Measurements from ENCODE around the gene SH2D6. TPM values are rescaled to one million over a fixed set of nuclear protein-coding genes. Genes with fewer than 3 reads are reported as not detected.

Gene SH2D6
- total RNA-seq, 1 experiment from 2014 or later: 2.3 TPM

- intact Hi-C loops (cut with micrococcal nuclease; ENCODE audit: unreplicated experiment): no loop called here
- Histone ChIP-seq H3K27ac (no peak overlapping the region), H2AFZ (no peak overlapping the region), H3K9me3 (ENCODE audit: insufficient read depth, low read depth) (no peaks in the 10 kb centered on the region), H3K4me3 (no peak overlapping the region), H3F3A (ENCODE audit: insufficient read depth, low read depth) (peaks cover 44% of the 10 kb centered on the region), H3K27me3 (ENCODE audit: insufficient read depth, low read depth) (no peaks in the 10 kb centered on the region), H3K36me3 (ENCODE audit: low read depth) (no peaks in the 10 kb centered on the region), H3K79me2 (ENCODE audit: low read depth) (peaks cover 31% of the 10 kb centered on the region), H3K4me1 (replicated peaks; ENCODE audit: insufficient read depth) (peaks cover 63% of the 10 kb centered on the region), H4K20me1 (ENCODE audit: insufficient read depth) (no peaks in the 10 kb centered on the region), H3K9me2 (ENCODE audit: insufficient read depth) (no peaks in the 10 kb centered on the region), H3K4me2 (no peak overlapping the region)
- TF ChIP-seq EZH2 (IDR thresholded peaks at IDR 0.05; ENCODE audit: low read depth): no peak
- TF ChIP-seq, protein P1, sequence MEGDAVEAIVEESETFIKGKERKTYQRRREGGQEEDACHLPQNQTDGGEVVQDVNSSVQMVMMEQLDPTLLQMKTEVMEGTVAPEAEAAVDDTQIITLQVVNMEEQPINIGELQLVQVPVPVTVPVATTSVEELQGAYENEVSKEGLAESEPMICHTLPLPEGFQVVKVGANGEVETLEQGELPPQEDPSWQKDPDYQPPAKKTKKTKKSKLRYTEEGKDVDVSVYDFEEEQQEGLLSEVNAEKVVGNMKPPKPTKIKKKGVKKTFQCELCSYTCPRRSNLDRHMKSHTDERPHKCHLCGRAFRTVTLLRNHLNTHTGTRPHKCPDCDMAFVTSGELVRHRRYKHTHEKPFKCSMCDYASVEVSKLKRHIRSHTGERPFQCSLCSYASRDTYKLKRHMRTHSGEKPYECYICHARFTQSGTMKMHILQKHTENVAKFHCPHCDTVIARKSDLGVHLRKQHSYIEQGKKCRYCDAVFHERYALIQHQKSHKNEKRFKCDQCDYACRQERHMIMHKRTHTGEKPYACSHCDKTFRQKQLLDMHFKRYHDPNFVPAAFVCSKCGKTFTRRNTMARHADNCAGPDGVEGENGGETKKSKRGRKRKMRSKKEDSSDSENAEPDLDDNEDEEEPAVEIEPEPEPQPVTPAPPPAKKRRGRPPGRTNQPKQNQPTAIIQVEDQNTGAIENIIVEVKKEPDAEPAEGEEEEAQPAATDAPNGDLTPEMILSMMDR (conservative IDR thresholded peaks at IDR 0.05): no peak
- DNase-seq: no peak
- POLR2A ChIA-PET (ENCODE audit: unreplicated experiment): no interaction called here
- no TSS peak for BruUV-seq (replicated peaks)
- CTCF ChIA-PET: no interaction called here
These were observed 2.4 kb upstream of the SH2D6 start for GRCh38 chr2:85415980-85416650.

- Histone ChIP-seq H3K9me3 (ENCODE audit: insufficient read depth, low read depth) (no peaks in the 10 kb centered on the region), H3K27me3 (ENCODE audit: insufficient read depth, low read depth) (no peaks in the 10 kb centered on the region), H3K4me3 (peak overlapping the region; percentile 67), H4K20me1 (ENCODE audit: insufficient read depth) (no peaks in the 10 kb centered on the region), H3K79me2 (ENCODE audit: low read depth) (0 out of 2 replicates have a peak, but pooled peaks cover 5% of the 10 kb centered on the region), H3F3A (ENCODE audit: insufficient read depth, low read depth) (peaks cover 44% of the 10 kb centered on the region), H3K4me1 (replicated peaks; ENCODE audit: insufficient read depth) (peaks cover 57% of the 10 kb centered on the region), H3K9me2 (ENCODE audit: insufficient read depth) (no peaks in the 10 kb centered on the region), H2AFZ (peak overlapping the region; percentile 87), H3K4me2 (peak overlapping the region; percentile 85), H3K27ac (peak overlapping the region; percentile 58), H3K36me3 (ENCODE audit: low read depth) (no peaks in the 10 kb centered on the region)
- no peak for DNase-seq
- no peak for TF ChIP-seq EZH2 (IDR thresholded peaks at IDR 0.05; ENCODE audit: low read depth)
- TF ChIP-seq, protein P1 (conservative IDR thresholded peaks at IDR 0.05): no peak
- ChIA-PET CTCF (interaction anchor here (0.6 to 1.4 kb wide), 2 partner anchors 133 to 1593 kb away, joined by 3 to 5 read pairs; no protein-coding TSS in a partner anchor), POLR2A (ENCODE audit: unreplicated experiment) (interaction anchor here (0.7 kb wide), 1 partner anchor 130 kb away, joined by 9 read pairs; no protein-coding TSS in a partner anchor)
- intact Hi-C loops (cut with micrococcal nuclease; ENCODE audit: unreplicated experiment): loop anchor here (2.0 kb wide), 1 partner anchor 184 kb away; the partner anchor contains the start of gene TMEM150A
- BruUV-seq (replicated peaks): TSS peak; percentile 53
These were observed 628 bp downstream of the SH2D6 start for GRCh38 chr2:85419009-85419675.

GRCh38 chr2:85420536-85421259, 2.2 kb downstream of the SH2D6 start:
- ChIA-PET CTCF (interaction anchor here (0.8 to 1.4 kb wide), 3 partner anchors 98 to 132 kb away, joined by 4 to 6 read pairs (median 5); no protein-coding TSS in a partner anchor), POLR2A (ENCODE audit: unreplicated experiment) (interaction anchor here (0.6 kb wide), 1 partner anchor 51 kb away, joined by 3 read pairs; no protein-coding TSS in a partner anchor)
- H3K4me1 ChIP-seq (replicated peaks; ENCODE audit: insufficient read depth): peaks cover 46% of the 10 kb centered on the region
- no peaks in the 10 kb centered on the region for H4K20me1 ChIP-seq (ENCODE audit: insufficient read depth)
- peak overlapping the region; percentile 65 for H3K27ac ChIP-seq
- no peaks in the 10 kb centered on the region for H3K36me3 ChIP-seq (ENCODE audit: low read depth)
- no peak for TF ChIP-seq EZH2 (IDR thresholded peaks at IDR 0.05; ENCODE audit: low read depth)
- TF ChIP-seq, protein P1 (conservative IDR thresholded peaks at IDR 0.05): peak; percentile 100
- 0 out of 2 replicates have a peak, but pooled peaks cover 5% of the 10 kb centered on the region for H3K79me2 ChIP-seq (ENCODE audit: low read depth)
- peak overlapping the region; percentile 59 for H3K4me2 ChIP-seq
- peaks cover 44% of the 10 kb centered on the region for H3F3A ChIP-seq (ENCODE audit: insufficient read depth, low read depth)
- peak; percentile 57 to 82 for DNase-seq
- H3K9me2 ChIP-seq (ENCODE audit: insufficient read depth): no peaks in the 10 kb centered on the region
- H3K4me3 ChIP-seq: no peak overlapping the region; the same call in 1 of the 2 replicates
- H2AFZ ChIP-seq: 0 out of 2 replicates have a peak overlapping the region, but pooled peaks have one; percentile 1
- no TSS peak for BruUV-seq (replicated peaks)
- intact Hi-C loops (cut with micrococcal nuclease; ENCODE audit: unreplicated experiment): loop anchor here (1.0 kb wide), 2 partner anchors 119 to 132 kb away; partner anchors contain the start of gene MAT2A
- H3K9me3 ChIP-seq (ENCODE audit: insufficient read depth, low read depth): no peaks in the 10 kb centered on the region
- no peaks in the 10 kb centered on the region for H3K27me3 ChIP-seq (ENCODE audit: insufficient read depth, low read depth)
